Renal cortex interstitium (tissue), 11 donors: ENCODE data around the gene ELOA. TPM values are rescaled to one million over a fixed set of nuclear protein-coding genes. Genes with fewer than 3 reads are reported as not detected.
"Not testable (repeated sequence)": the region's sequence is repeated elsewhere in the genome, so short reads cannot be mapped to it uniquely, and the experiment has no call there.

ENCODE experiments used
- DNase-seq, 11 donors: peaks; one replicate each; pipeline ENCODE4 v3.0.0-alpha.2; 2013; ENCODE audit warnings: low read depth in 9 of 11, low spot score in 4 of 11; ENCODE audit errors: extremely low read depth in 1 of 11
- polyA plus RNA-seq, 3 donors: library from polyadenylated mRNA; unstranded; fragments of 120-200 nt; gene quantifications; one replicate each; pipeline ENCODE4 v1.2.1, GENCODE V29; 2013; ENCODE audit not compliant: insufficient read length in 3 of 3

The ELOA gene
- polyA plus RNA-seq, 3 donors = 34.5 to 36.2 (median 35.9) TPM

DNA sequence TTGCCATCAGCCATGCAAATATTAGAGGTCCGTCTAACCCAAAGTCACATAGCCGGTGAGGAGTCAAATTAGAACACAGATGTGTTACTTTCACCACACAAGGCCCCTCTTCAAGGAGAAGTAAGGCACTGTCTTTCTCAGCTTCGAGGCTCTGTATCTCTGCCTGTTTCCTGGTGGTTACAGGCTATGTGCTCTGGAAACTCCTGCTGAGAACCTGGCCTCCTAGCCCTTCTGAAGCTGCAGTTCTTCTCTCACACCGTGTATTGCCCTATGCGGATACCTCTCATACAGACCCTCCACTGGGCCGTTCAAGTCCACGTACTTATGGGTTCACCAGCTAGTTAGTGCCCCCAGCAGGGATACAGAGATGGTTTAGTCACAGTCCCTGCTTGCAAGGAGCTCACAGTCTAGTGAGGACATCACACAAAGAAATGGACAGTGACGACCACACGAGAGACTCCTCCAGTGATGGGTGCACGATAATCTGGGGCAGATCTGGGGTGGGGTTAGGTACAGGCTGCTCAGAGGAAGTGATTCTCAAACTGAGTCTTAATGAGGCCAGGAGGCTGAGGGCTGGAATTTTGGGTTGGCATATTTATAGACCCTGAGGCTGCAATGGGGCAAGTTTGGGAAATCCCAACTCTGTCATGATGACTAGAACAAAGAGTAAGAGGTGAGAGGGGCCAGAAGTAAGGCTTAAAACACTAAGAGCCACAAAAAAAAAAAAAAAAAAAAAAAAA is 22.8 kb upstream of the ELOA start:
- no peak for DNase-seq

DNA sequence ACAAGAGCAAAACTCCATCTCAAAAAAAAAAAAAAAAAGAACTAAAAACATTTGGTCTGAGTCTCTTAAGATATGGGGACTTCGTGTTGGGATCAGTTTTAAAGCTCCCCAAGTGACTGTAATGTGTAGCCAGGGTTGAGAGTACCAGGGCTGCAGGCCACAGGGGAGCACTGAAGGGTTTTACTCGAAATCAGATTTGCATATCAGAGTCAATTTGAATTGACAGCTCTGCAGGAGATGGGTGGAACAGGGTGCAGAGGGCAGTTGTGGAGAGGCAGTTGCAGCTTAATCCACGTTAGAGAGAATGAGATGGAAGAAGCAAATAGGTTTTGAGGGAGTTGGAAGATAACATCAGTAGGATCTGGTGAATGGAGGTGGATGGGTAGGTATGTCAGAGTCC is 20.6 kb upstream of the ELOA start:
- DNase-seq = no peak

DNA sequence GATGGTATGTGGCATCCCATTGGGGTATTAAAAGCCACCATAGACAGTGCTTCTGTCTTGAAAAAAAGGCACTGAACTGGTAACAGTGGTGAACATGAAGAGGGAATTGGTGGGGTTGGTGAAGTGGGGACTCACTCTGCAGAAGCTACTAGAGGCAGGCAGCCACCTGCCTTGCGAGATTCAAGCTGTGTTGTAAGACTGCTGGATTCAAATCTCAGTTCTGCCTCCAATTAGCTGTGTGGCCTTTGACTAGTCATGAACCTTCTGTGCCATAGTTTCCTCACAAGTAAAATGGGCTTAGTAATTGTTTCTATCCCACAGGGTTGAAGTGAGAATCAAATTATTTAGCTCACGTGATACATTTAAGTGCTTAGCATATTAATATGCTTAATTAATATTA is 16.6 kb upstream of the ELOA start:
- DNase-seq = no peak

DNA sequence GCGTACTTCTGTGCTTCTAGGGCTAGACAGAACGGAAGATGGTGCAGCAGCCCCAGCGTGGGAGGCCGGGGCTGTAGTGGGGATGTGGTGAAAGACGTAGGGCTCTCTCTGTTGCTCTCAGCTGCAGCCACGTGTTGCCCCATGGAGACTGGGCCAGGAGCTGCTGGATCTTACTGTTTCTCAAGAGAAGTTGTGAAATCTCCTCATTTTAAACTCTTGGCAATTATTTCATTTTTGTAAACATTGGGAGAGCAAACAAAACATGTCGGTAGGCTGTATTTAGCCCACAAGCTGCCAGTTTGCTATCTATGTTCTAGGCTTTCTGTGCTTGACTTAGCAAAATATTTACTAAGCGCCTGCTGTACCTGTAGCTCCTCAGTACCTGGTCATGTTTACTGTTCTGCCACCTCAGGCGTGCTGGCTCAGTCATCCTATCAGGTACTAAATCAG is 15.9 kb upstream of the ELOA start:
- no peak for DNase-seq

DNA sequence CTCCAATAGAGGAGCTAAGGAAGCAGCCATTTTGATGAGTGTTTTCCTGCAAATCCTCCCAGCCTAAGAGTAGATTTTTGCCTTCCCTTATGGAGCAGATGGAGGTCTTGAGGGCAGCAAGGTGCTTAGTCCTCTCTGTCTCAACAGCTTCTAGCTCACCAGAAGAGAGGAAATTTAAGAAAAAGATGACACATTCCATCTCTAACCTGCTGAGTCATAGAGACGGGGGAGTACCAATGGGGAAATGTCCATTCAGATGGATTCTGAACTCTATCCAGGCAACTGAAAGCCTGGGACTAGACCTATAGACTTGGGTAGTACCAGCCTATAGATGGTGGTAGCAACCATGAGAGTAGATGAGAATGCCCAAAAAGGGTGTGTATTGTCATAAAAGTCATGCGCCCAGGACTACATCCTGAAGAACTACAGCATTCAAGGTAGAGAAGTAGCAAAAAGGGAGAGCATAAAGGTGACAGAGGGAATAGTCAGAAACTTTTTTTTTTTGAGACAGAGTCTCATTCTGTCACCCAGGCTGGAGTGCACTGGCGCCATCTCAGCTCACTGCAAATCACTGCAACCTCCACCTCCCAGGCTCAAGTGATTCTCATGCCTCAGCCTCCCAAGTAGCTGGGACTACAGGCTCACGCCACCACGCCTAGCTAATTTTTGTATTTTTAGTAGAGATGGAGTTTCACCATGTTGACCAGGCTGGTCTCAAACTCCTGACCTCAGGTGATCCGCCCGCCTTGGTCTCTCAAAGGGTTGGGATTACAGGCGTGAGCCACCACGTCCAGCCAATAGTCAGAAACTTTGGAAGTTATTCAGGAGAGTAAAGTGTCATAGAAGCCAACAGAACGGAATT is 10.7 kb upstream of the ELOA start:
- no peak for DNase-seq

DNA sequence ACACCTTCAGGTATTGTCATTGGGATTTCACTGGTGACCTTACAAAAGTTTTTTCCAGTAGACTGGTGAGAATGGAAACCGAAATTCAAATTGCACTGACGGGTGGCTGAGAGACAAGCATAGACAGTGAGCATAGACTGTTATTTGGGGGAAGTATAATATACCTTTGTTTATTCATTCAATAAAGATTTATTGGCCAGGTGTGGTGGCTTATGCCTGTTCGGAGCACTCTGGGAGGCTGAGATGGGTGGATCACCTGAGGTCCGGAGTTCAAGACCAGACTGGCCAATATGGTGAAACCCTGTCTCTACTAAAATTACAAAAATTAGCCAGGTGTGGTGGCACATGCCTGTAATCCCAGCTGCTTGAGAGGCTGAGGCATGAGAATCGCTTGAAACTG is 10.0 kb upstream of the ELOA start:
- DNase-seq = not testable (repeated sequence)

DNA sequence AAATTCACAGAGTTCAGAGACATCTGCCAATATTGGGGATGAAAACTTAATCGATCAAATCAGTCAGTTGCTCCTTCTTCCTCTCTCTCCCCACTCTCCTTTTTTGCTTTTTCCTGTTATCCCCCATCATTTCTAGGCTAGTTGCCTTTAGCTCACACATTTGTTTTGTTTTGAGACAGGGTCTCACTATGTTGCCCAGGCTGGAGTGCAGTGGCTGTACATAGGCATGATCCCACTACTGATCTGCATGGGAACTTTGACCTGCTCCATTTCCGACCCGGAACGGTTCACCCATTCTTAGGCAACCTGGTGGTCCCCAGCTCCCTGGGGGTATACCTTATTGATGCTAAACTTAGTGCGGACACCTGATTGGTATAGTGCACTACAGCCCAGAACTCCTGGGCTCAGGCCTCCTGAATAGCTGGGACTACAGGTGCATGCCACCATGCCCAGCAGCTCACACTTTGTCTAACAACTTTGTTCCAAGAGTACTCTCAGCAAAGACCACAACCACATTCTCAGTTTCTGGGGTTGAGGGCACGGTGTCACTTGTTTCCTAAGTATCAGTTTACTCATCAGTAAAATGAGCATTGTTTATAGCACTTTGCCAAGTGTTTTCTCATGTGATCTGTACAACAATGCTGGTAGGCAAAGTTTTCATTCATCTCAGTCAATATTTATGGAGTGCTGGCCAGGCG is 6.7 kb upstream of the ELOA start:
- no peak for DNase-seq

DNA sequence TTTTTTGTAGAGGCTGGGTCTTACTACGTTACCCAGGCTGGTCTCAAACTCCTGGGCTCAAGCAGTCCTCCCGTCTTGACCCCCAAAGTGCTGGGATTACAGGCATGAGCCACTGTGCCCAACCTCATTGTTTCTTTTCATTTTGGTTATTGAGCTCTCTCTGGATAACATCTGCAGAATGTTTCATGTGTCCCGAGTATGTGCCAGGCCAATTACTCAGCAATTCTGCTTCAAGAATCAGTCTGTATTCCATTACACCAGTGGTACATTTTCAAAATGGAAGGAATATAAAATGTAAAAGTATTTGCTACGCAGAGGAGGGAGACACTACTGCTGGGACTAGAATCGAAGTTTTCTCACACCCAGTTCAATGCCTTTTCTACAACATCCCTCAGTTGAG is 1.7 kb upstream of the ELOA start:
- DNase-seq = no peak

DNA sequence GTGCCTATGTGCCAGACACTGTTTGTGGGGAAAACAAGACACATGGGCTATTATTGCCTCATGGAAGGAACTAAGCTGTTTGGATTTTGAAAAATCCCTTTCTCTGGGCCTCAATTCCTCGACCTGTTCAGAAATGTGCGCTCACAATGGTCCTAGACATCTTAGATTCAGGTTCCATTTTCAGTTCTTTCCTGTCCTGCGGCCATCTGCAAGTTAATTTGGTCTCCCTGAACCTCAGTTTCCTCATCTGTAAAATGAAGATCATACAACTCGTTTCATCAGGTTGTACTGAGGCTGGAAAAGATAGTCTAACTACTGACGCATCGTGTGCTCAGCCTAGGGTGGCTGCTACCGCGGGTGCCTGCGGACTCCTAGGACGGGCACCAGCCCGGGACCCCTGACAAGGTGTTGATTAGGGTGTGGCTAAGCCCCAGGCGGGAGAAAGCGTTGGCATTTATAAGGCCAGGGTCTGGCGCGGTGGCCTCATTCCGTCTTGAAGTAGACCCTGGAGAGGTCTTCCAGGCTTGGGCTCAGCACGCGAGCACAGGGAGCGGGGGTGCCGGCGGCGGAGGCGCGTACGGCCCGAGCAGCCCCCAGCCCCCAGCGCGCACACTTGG is 493 bp upstream of the ELOA start:
- DNase-seq = no peak

DNA sequence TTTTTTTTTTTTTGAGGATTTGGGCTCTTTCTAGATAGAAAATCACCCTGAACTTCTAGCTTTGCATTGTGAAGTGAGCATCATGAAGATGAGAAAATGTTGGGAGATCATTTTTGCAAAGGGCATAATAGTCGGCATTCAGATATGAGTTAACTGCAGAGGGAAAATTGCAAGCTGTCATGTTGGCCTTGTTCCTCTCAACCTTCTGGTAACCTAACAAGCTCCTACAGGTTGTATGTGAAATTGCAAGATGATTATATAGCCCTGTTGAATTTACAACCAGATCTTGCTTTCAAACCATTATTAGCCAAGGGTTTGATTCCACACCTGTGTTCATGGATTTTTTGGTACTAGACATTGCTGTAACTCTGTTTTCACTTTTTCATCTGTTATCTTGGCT is 2.2 kb downstream of the ELOA start:
- DNase-seq = no peak

DNA sequence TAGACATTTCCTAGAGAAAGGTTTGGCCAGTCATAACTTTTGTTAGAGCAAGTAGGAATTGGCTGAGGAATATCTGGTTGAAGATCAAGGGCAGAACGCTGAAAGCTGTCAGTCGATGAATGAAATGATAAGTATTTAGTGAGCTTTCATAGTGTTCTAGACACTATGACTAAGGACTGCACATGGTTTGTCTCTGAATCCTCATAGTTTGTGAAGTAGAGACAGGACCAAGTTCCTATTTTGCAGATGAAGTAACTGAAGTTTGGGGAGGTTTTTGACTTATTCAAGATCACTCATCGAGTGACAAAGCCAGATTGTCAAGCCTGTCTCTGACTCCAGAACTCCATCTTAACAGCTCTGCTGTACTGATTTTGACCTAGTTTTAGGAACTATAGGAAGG is 4.7 kb downstream of the ELOA start:
- no peak for DNase-seq

DNA sequence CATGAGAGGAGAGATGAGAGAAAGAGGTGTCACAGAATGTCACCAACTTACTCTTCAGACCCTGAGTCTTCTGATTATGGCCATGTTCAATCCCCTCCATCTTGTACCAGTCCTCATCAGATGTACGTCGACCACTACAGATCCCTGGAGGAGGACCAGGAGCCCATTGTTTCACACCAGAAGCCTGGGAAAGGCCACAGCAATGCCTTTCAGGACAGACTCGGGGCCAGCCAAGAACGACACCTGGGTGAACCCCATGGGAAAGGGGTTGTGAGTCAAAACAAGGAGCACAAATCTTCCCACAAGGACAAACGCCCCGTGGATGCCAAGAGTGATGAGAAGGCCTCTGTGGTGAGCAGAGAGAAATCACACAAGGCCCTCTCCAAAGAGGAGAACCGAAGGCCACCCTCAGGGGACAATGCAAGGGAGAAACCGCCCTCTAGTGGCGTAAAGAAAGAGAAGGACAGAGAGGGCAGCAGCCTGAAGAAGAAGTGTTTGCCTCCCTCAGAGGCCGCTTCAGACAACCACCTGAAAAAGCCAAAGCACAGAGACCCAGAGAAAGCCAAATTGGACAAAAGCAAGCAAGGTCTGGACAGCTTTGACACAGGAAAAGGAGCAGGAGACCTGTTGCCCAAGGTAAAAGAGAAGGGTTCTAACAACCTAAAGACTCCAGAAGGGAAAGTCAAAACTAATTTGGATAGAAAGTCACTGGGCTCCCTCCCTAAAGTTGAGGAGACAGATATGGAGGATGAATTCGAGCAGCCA is 8.0 kb downstream of the ELOA start:
- DNase-seq = no peak

DNA sequence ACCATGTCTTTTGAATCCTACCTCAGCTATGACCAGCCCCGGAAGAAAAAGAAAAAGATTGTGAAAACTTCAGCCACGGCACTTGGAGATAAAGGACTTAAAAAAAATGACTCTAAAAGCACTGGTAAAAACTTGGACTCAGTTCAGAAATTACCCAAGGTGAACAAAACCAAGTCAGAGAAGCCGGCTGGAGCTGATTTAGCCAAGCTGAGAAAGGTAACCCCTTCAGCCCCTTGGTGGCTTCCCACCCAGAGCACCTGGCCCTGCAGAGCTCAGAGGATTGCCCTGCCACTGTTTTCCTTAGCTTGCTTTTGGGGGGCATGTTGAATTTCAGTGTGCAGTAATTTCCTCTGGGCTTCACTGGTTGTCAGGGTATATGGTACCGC is 8.5 kb downstream of the ELOA start:
- DNase-seq = no peak

DNA sequence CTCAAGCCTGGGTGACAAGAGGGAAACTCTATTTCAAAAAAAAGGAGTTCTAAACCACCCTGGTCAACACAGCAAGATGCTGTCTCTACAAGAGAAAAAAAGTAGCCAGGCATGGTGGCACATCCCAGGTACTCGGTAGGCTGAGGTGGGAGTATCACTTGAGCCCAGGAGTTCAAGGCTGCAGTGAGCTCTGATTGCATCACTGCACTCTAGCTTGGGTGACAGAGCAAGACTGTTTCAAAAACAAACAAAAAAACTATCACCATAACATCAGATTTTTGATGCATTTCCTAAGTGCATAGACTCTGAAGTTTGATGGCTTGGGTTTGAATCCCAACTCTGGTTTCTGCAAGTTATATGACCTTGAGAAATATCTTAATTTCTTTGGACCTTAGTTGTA is 9.6 kb downstream of the ELOA start:
- DNase-seq = no peak

DNA sequence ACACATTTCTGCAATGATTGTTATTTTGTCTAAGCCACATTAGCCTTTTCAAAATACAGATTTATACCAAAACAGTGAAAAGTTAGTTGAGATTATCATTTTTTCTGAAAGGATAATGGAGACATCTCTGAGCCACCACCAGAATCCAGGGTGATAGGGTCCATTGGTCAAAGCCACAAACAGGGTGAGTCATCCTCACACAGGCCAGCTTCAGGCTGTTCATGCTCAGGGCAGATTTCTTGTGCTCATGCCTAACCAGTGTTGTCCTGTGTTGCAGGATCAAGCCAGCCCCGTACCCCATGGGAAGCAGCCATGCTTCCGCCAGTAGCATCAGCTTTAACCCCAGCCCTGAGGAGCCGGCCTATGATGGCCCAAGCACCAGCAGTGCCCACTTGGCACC is 13.4 kb downstream of the ELOA start:
- no peak for DNase-seq

DNA sequence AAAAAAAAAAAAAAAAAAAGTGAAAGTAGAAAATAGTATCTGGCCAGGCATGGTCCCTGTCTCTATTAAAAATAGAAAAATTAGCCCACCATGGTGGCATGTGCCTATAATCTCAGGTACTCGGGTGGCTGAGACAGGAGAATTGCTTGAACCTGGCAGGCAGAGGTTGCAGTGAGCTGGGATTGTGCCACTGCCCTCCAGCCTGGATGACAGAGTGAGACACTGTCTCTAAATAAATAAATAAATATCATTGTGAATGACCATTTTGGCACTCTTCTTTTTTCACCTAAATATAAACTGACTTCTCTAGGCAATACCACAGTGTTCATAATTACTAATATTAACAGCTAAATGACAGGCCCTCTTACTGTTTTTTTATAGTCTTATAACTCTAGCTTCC is 14.5 kb downstream of the ELOA start:
- DNase-seq = no peak

DNA sequence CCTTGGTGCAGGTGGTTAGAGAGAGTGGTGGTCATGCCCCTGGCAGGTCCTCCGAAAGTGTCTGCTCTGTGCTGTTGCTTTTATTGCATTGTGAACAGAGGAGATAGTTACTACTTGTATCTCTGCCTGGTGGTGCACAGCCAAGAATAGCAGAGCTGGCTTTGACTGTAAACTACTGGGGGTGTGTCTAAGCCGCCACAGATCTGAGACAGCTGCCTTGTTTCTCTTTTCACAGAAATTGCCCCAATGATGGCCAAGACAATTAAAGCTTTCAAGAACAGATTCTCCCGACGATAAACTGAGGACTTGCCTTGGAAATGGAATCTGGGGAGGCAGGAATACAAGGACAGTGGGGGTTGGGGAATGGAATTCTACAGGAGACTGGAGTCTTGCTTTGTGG is 16.0 kb downstream of the ELOA start:
- DNase-seq = no peak

DNA sequence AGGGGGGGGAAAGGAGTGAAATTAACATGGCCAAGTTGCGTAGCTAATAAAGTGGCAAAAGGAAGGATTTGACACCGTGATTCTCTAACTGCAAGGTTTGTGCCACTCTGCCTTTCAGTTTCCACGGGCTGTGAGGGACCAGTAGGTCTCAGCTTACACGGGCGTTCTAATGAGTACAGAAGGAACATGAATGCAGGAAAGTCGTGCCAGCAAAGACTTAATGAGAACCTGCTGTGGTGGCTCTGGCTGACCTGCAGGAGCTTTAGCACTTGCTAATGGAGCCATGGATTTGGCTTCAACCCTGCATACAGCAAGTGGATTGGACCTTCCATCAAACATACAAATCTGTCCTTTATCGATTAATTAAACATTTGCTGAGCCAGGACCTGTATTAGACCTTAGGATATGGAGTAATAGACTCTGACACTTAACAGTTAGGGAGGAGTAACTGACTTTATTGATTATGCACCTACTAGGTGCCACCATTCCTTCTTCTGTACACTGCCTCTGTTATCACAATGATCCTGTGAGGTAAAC is 19.8 kb downstream of the ELOA start:
- DNase-seq = no peak

DNA sequence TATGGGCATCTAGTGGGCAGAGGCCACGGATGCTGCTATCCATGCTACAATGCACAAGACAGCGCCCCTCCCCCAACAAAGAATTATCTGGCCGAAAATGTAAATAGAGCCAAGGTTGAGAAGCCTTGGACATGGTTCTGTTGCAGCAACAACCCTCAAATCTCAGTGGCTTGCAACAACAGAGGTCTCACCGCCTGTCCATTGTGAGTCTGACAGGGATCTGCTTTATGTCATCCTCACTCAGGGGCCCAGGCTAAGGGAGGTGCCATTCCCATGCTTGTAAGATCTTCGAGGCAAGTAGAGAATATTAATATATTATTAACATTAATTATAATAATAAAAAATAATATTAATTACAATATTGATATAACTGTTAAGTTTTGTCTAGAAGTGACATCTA is 25.5 kb downstream of the ELOA start:
- no peak for DNase-seq
